Iris pigment epithelial cell (primary cell): ENCODE data around the gene IL31RA.
"Not testable (repeated sequence)": the region's sequence is repeated elsewhere in the genome, so short reads cannot be mapped to it uniquely, and the experiment has no call there.

ENCODE experiments used
- DNase-seq: peaks from one replicate; pipeline ENCODE4 v3.0.0-alpha.2; 2011; ENCODE audit warnings: low read depth

The IL31RA gene

GRCh38 chr5:55850839-55851674, at the start of gene IL31RA:
Gene IL31RA (plus strand): TSS chr5:55851357. CDS start chr5:55851571, 214 bp downstream.
- peak; percentile 95 for DNase-seq

GRCh38 chr5:55808814-55809213, 42.3 kb upstream of the IL31RA start:
- DNase-seq, result not testable (repeated sequence)

DNA sequence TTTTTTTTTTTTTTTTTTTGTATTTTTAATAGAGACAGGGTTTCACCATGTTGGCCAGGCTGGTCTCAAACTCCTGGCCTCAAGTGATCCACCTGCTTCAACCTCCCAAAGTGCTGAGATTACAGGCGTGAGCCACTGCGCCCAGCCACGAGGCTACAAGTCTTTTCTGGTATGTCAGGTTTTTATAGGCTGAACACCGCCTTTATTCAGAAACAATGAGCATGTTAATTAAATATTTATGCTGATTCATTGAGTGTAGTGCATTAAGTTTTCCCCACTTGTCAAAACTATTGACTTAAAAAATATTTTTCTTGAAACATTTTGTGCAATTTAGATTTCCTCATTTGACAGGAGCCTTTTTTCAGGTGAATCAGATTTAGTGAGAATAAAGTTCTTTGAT, 35.2 kb upstream of the IL31RA start:
- DNase-seq, result peak; percentile 8

- peak; percentile 97 for DNase-seq
Measured at GRCh38 chr5:55816342-55816741, 34.8 kb upstream of the IL31RA start.

DNA sequence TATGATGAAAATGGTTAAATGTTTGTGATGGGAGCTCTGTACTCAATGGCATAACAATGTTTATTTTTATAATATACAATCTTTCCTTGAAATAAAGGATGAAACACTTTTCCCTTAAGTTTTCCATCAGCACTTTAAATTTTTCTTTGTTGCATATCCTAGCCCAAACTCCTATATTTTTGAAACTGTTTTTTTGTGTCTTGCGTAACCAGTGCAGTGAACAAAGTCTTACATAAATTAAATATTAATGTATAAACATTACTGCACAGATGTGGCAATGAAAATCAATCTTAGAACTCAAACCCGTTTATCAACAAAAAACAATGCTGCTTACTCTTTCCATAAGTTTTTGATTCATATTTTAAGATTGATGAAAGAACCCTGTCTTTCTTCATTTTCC, 34.1 kb upstream of the IL31RA start:
- peak; percentile 36 for DNase-seq

DNA sequence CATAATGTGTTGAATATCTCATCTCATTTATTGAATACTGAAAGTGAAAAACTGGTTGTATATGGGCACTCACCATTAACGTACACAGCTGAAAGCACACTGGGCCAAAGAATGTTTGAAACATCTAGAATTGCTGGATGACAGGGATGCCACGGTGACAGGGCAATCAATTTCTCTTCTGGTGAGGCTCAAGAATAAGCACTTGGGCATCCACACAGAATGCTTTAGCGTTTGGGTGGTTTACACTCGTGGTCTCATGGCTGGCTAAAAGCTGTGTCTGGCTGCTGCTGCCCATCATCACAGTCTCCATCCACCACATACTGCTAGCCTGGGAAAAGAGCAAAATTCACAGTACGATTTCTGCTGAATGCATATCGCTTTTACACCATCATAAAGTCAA, 30.7 kb upstream of the IL31RA start:
- no peak for DNase-seq

DNA sequence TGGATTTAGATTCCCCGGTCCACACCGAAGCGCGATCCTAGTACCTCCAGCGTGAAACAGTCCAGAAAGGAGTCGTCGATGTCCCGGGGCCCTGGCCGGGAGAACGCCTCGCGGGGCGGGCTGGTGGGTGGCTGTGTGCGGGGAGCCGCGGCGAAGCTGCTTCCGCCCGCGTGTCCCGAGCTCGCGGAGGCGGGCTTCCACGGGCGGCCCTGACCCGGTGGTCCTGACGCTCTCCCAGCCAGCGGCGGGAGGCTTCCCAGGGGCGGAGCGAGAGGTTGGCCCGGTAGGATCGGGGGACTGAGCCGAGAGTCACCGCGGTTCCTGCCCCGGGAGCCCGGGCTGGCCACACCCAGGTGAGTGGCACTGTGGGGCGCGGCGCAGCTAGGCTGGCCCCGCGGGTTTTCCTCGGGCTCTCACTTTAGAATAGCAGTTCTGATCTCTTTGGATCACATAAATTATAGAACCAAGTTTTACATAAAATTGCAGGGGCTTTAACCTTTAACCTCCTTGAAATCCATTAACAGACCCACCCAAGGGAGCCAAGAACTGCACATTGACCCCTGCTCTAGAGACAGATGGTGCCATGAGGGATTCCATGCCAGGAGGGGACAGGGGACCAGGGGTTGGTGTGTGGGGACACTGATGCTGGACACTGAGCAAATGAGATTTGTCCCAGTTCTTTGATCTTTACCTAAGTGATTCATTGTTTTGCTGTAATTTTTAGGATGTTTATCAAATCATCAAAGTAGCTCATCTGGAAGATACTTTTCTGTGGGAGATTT, 29.2 kb upstream of the IL31RA start:
- peak; percentile 30 for DNase-seq

GRCh38 chr5:55823151-55823796, 27.9 kb upstream of the IL31RA start:
- DNase-seq, result no peak

DNA sequence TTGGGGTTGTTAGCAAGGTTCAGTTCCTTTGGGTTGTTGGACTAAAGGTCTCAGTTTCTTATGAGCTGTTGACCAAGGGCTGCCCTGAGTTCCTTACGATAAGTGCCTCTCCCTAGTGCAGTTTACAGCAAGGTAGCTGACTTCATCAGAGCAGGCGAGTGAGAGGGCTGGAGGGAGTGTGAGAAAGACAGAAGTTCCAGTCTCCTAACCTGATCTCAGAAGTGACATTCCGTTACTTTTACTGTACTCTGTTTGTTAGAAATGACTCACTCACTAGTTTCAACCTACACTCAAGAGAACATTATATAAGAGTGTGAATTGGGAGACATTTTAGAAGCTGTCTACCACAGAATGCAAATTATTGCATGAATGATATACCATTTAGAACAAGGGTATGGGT, 21.2 kb upstream of the IL31RA start:
- peak; percentile 28 for DNase-seq

GRCh38 chr5:55832446-55832845, 18.7 kb upstream of the IL31RA start:
- no peak for DNase-seq

GRCh38 chr5:55836191-55836590, 15.0 kb upstream of the IL31RA start:
- DNase-seq, result peak; percentile 43

DNA sequence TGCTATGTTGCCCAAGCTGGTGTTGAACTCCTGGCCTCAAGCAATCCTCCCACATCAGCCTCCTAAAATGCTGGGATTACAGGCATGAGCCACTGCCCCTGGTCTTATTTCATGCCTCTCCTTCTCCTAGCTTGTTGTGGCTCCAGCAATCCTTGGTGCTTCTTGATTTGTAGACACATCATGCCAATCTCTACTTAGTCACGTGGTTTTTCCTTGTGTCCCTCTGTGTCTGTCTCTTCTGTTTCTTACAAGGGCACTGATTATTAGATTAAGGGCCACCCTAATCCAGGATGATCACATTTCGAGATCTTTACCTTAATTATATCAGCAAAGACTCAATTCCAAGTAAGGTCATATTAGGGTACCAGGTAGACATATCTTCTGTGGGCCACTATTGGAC, 9.2 kb upstream of the IL31RA start:
- DNase-seq, result no peak

- peak; percentile 54 for DNase-seq
Measured at GRCh38 chr5:55847837-55848236, 3.3 kb upstream of the IL31RA start.

GRCh38 chr5:55848783-55849182, 2.4 kb upstream of the IL31RA start:
- no peak for DNase-seq

GRCh38 chr5:55851675-55851979, 470 bp downstream of the IL31RA start:
- DNase-seq, result no peak

DNA sequence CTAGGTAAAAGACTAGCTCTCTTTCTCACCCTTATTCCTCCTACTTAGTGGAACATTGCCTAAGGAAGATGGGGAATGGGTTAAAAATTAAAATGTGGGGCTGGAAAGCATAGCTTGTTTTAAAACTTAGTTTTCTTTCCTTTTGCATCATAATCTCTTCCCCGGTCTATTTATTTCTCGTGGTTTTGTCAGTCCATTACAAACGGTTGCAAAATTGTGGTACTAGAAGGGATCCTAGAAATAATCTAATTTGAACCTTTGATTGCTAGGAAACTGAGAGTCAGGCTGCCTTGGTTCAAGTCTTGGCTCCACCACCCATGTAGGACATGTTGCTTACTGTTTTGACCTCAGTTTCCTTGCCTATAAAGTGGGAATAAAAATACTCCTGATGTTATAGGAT, 1.3 kb downstream of the IL31RA start:
- peak; percentile 33 for DNase-seq

DNA sequence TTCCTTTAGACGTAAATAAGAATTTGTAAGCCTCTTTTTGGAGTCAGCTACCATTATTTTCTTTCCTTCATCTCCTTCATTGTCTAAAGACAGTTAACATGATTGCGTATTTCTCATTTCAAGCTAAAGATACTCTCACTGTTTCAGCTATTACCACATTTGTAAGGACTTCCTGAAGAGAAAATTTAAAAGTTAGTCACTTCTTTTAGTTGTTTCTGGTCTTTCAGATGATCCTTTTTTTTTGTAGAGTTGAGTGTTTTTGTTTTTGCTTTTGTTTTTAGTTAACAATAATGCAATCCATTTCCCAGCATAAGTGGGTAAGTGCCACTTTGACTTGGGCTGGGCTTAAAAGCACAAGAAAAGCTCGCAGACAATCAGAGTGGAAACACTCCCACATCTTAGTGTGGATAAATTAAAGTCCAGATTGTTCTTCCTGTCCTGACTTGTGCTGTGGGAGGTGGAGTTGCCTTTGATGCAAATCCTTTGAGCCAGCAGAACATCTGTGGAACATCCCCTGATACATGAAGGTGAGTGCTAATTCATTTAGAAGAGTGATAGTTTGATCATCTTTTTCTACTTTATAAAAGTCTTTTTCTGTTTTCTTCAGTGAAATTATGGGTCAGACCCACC, 2.0 kb downstream of the IL31RA start:
- DNase-seq, result peak; percentile 34

GRCh38 chr5:55853818-55854217, 2.7 kb downstream of the IL31RA start:
- DNase-seq, result peak; percentile 58

- DNase-seq, result peak; percentile 53
Measured at GRCh38 chr5:55855509-55855908, 4.4 kb downstream of the IL31RA start.

- DNase-seq, result peak; percentile 66
Measured at GRCh38 chr5:55856516-55857246, 5.5 kb downstream of the IL31RA start.

DNA sequence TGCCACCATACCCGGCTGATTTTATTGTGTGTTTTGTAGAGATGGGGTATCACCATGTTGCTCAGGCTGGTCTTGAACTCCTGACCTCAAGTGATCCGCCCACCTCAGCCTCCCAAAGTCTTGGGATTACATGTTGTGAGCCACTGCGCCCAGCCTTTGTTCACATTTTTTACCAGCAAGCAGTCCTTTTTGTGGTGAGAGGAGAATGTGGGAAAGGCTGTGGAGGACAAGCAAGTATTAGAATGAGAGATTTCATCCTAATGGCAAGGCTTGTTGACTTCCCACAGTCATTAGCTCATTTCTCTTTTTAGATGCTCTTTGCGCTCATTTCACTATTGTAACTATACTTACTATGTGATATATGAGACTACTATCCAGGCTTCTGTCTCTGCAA, 6.1 kb downstream of the IL31RA start:
- DNase-seq, result peak; percentile 42

GRCh38 chr5:55858104-55858503, 6.9 kb downstream of the IL31RA start:
- no peak for DNase-seq
